B cell (primary cell): Measurements from ENCODE around the gene ST6GALNAC3.

Experiments used
- EZH2 ChIP-seq: IDR thresholded peaks from 2 replicates; pipeline ENCODE4 v1.6.1; 2012; ENCODE audit warnings: borderline replicate concordance, low read depth, mild to moderate bottlenecking, moderate library complexity, low read length; ENCODE audit not compliant: insufficient read depth, poor library complexity, severe bottlenecking
- TF ChIP-seq, protein P1 (sequence below): fragments of 200-600 bp; IDR thresholded peaks from one replicate; pipeline ENCODE4 v1.8.0; 2022; ENCODE audit warnings: antibody characterized with exemption, mild to moderate bottlenecking

DNA sequence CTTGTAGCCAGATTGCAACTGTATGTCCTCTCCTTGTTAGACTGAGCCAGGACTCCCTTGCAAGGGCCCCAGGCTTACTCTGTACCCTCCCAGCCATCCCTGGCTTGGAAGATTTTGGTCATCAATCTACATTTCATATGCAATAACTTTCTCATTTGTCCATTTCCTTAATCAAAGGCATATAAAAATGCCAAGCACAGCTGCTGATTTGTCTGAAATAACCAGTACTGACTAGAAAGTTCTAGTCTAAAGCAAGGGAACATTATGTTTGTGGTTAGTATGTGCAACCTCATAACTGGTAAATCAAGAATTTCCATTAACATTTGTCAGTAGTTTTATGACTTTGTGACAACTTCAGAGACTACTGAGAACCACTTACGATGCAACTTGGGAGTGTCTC is 370.2 kb downstream of the ST6GALNAC3 start:
- TF ChIP-seq, protein P1, sequence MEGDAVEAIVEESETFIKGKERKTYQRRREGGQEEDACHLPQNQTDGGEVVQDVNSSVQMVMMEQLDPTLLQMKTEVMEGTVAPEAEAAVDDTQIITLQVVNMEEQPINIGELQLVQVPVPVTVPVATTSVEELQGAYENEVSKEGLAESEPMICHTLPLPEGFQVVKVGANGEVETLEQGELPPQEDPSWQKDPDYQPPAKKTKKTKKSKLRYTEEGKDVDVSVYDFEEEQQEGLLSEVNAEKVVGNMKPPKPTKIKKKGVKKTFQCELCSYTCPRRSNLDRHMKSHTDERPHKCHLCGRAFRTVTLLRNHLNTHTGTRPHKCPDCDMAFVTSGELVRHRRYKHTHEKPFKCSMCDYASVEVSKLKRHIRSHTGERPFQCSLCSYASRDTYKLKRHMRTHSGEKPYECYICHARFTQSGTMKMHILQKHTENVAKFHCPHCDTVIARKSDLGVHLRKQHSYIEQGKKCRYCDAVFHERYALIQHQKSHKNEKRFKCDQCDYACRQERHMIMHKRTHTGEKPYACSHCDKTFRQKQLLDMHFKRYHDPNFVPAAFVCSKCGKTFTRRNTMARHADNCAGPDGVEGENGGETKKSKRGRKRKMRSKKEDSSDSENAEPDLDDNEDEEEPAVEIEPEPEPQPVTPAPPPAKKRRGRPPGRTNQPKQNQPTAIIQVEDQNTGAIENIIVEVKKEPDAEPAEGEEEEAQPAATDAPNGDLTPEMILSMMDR = no peak
- no peak for TF ChIP-seq EZH2
